ENCODE data around the gene REM1.
"Not testable (repeated sequence)": the region's sequence is repeated elsewhere in the genome, so short reads cannot be mapped to it uniquely, and the experiment has no call there.

DNA sequence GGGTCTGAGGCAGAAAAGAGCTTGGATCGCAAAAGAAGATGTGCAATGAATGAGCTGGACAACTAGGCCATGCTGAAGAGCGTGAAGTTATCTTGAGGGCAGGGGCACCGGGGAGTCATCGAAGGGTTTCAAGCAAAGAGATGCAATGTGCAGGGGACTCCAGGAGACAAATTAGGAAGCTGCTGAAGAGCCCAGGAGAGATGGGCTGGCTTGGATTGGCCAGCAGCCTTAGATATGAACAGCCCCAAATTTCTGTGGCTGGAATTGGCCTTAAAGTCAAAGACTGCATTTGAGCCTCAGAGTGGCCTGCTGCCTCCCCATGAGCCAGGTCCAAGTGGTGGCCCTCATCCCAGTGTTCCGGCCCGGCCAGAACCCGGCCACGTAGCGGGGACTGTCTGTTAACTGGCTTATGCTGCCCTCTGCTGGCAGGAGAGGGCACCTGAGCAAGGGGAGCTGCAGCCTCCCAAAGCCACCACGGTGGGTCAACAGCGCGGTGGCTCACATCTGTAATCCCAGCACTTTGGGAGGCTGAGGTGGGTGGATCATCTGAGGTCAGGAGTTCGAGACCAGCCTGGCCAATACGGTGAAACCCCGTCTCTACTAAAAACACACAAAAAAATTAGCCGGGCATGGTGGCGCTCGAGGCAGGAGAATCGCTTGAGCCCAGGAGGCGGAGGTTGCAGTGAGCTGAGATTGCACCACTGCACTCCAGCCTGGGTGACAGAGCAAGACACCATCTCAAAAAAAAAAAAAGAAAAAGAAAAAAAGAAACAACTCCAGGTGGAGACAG lies 28.0 kb downstream of the REM1 start:
- TF ChIP-seq ARNT2 (CRISPR knock-in tag; IDR thresholded peaks at IDR 0.05; ENCODE audit: low read depth) (peak; percentile 51; the same call in 1 of the 2 replicates), PITX1 (CRISPR knock-in tag; IDR thresholded peaks at IDR 0.05) (peak; percentile 79), EZH2 (conservative IDR thresholded peaks at IDR 0.05; ENCODE audit: low read depth, low read length) (0 out of 2 replicates have a peak, but pooled peaks have one; percentile 48)
- not testable (repeated sequence) for TF ChIP-seq EP300 (IDR thresholded peaks at IDR 0.05; ENCODE audit: low read depth in 2 of 2, low read length in 2 of 2); EP300 (CRISPR knock-in tag; IDR thresholded peaks at IDR 0.05; ENCODE audit: borderline replicate concordance); ZNF121 (CRISPR knock-in tag; IDR thresholded peaks at IDR 0.05); NFE2L1 (CRISPR knock-in tag; IDR thresholded peaks at IDR 0.05; ENCODE audit: borderline replicate concordance); PLRG1 (conservative IDR thresholded peaks at IDR 0.05)
- TF ChIP-seq, protein P1, sequence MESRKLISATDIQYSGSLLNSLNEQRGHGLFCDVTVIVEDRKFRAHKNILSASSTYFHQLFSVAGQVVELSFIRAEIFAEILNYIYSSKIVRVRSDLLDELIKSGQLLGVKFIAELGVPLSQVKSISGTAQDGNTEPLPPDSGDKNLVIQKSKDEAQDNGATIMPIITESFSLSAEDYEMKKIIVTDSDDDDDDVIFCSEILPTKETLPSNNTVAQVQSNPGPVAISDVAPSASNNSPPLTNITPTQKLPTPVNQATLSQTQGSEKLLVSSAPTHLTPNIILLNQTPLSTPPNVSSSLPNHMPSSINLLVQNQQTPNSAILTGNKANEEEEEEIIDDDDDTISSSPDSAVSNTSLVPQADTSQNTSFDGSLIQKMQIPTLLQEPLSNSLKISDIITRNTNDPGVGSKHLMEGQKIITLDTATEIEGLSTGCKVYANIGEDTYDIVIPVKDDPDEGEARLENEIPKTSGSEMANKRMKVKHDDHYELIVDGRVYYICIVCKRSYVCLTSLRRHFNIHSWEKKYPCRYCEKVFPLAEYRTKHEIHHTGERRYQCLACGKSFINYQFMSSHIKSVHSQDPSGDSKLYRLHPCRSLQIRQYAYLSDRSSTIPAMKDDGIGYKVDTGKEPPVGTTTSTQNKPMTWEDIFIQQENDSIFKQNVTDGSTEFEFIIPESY (CRISPR knock-in tag; IDR thresholded peaks at IDR 0.05): peak; percentile 52; the same call in 1 of the 2 replicates
- TF ChIP-seq, protein P2, sequence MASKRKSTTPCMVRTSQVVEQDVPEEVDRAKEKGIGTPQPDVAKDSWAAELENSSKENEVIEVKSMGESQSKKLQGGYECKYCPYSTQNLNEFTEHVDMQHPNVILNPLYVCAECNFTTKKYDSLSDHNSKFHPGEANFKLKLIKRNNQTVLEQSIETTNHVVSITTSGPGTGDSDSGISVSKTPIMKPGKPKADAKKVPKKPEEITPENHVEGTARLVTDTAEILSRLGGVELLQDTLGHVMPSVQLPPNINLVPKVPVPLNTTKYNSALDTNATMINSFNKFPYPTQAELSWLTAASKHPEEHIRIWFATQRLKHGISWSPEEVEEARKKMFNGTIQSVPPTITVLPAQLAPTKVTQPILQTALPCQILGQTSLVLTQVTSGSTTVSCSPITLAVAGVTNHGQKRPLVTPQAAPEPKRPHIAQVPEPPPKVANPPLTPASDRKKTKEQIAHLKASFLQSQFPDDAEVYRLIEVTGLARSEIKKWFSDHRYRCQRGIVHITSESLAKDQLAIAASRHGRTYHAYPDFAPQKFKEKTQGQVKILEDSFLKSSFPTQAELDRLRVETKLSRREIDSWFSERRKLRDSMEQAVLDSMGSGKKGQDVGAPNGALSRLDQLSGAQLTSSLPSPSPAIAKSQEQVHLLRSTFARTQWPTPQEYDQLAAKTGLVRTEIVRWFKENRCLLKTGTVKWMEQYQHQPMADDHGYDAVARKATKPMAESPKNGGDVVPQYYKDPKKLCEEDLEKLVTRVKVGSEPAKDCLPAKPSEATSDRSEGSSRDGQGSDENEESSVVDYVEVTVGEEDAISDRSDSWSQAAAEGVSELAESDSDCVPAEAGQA (IDR thresholded peaks at IDR 0.05; ENCODE audit: low read depth): peak; percentile 39; the same call in 1 of the 2 replicates
- TF ChIP-seq, protein P2 (CRISPR knock-in tag; IDR thresholded peaks at IDR 0.05; ENCODE audit: borderline replicate concordance): not testable (repeated sequence)
- TF ChIP-seq, protein P3, sequence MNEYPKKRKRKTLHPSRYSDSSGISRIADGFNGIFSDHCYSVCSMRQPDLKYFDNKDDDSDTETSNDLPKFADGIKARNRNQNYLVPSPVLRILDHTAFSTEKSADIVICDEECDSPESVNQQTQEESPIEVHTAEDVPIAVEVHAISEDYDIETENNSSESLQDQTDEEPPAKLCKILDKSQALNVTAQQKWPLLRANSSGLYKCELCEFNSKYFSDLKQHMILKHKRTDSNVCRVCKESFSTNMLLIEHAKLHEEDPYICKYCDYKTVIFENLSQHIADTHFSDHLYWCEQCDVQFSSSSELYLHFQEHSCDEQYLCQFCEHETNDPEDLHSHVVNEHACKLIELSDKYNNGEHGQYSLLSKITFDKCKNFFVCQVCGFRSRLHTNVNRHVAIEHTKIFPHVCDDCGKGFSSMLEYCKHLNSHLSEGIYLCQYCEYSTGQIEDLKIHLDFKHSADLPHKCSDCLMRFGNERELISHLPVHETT (CRISPR knock-in tag; conservative IDR thresholded peaks at IDR 0.05): not testable (repeated sequence)
- TF ChIP-seq, protein P4, sequence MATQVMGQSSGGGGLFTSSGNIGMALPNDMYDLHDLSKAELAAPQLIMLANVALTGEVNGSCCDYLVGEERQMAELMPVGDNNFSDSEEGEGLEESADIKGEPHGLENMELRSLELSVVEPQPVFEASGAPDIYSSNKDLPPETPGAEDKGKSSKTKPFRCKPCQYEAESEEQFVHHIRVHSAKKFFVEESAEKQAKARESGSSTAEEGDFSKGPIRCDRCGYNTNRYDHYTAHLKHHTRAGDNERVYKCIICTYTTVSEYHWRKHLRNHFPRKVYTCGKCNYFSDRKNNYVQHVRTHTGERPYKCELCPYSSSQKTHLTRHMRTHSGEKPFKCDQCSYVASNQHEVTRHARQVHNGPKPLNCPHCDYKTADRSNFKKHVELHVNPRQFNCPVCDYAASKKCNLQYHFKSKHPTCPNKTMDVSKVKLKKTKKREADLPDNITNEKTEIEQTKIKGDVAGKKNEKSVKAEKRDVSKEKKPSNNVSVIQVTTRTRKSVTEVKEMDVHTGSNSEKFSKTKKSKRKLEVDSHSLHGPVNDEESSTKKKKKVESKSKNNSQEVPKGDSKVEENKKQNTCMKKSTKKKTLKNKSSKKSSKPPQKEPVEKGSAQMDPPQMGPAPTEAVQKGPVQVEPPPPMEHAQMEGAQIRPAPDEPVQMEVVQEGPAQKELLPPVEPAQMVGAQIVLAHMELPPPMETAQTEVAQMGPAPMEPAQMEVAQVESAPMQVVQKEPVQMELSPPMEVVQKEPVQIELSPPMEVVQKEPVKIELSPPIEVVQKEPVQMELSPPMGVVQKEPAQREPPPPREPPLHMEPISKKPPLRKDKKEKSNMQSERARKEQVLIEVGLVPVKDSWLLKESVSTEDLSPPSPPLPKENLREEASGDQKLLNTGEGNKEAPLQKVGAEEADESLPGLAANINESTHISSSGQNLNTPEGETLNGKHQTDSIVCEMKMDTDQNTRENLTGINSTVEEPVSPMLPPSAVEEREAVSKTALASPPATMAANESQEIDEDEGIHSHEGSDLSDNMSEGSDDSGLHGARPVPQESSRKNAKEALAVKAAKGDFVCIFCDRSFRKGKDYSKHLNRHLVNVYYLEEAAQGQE (IDR thresholded peaks at IDR 0.05; ENCODE audit: borderline replicate concordance in 1 of 2, low read depth in 1 of 2, low read length in 2 of 2): not testable (repeated sequence)

Data from HepG2 (cell line).